HG03196 (cell line): Measurements from ENCODE around the gene MERTK.
"Not testable (repeated sequence)": the region's sequence is repeated elsewhere in the genome, so short reads cannot be mapped to it uniquely, and the experiment has no call there.

ENCODE experiments used
- ATAC-seq: cut with Tn5 transposase; IDR thresholded peaks from one replicate; pipeline ENCODE4 v1.9.1; 2021; ENCODE audit not compliant: unreplicated experiment

Gene MERTK

DNA sequence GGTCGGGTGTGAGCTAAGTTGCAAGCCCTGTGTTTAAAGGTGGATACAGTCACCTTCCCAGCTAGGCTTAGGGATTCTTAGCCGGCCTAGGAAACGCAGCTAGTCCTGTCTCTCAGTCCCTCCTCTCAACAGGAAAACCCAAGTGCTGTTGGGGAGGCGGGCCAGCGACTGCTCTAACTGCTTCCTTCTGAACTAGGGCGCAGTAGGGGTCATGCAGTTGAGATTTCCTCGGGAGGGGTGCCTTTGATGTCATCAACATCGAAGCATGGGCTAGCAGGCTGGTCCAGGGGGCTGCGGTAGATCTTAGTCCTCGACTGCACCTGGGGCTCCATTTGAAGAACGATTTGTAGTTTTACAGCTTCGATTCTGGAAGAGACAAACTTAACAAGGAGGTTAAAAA lies 141.1 kb downstream of the MERTK start:
- not testable (repeated sequence) for ATAC-seq

DNA sequence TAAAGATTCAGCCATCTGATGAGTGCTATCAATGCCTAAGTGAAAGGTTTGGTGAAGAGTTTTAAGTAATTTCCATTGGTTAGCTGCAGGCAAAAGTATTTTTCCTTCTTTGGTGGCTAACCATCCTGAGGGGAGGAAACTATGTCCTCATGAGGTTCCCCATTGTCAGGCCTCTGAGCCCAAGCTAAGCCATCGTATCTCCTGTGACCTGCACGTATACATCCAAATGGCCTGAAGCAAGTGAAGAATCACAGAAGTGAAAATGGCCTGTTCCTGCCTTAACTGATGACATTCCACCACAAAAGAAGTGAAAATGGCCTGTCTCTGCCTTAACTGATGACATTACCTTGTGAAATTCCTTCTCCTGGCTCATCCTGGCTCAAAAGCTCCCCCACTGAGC lies 141.7 kb downstream of the MERTK start:
- ATAC-seq = not testable (repeated sequence)

DNA sequence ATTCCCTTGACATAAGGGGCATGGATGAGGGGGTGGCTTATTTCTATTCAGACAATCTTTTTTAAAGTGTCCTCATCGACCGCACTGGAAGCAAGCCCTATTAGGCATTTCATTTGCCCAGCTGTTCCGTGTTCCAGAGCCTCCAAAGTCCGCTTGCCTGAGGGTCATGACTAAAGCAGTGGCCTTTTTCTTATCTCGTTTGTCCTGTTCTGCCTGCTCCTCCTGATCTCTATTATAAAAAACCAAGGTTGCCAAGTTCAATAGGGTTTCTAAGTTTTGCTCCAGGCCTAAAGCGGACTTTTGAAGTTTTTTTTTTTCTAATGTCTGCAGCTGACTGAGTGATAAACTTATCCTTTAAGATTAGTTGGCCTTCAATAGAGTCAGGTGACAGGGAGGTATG lies 143.1 kb downstream of the MERTK start:
- ATAC-seq = not testable (repeated sequence)

DNA sequence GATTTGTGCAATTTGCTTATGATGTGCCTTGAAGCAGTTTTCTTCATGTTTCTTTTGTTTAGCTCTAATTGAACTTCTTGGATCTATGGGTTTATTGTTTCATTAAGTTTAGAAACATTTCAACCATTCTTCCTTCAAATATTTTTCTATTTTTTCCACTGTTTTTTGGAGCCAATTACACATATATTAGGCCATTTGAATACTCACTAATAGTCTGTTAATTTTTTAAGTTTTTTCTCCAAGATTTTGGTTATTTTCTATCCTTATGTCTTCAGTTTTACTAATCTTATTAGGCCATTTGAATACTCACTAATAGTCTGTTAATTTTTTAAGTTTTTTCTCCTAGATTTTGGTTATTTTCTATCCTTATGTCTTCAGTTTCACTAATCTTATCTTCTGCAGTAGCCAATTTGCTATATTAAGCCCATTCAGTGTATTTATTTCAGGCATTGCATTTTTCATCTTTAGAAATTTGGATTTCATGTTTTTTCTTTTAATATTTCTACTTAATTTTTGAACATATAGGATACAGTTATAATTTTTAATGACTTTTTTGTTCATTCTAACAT lies 147.1 kb downstream of the MERTK start:
- ATAC-seq = no peak

DNA sequence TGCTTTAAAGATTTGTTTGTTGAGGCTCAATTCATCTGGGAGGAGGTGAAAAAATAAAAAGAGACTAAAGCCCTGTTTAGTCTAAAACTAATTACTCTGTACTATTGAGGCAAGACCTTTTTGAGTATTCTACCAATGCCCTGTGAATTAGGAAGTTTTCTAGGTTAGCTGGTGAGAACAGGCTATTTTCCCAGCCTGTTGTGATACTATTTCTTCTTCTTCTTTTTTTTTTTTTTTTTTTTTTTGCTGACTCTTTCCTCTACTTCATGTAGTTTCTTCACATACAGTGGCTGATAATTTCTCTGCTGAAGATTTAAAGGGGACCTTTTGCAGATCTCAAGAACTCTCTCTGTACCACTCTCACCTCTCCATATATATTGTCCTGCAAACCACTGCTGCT lies 147.8 kb downstream of the MERTK start:
- ATAC-seq = no peak

DNA sequence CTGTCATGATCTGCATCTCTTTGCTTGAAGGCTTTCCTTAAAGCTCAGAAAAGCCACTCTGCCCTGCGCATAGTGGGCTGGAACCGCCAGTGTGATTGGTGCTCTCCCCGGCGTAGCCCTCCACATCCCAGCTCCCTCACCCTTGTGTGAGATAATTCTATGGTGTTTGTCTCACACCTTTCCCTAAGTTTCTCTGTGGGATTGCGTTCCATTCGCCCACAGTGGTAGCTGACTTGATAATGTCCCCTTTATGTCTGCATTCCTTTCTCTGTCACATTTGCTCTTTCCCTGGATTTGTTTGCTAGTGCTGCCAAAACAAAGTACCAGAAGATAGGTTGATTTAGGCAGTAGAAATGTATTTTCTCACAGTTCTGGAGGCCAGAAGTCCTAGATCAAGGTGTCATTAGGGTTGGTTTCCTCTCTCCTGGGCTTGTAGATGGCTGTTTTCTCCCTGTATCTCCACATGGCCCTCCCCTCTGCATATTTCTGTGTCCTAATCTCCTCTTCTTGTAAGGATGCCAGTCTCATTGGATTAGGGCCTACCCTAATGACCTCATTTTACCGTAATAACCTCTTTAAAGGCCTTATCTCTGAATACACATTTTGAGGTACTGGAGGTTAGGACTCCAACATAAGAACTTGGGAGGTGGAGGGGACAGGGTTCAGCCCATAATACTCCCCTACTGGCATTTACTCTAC lies 149.3 kb downstream of the MERTK start:
- no peak for ATAC-seq

DNA sequence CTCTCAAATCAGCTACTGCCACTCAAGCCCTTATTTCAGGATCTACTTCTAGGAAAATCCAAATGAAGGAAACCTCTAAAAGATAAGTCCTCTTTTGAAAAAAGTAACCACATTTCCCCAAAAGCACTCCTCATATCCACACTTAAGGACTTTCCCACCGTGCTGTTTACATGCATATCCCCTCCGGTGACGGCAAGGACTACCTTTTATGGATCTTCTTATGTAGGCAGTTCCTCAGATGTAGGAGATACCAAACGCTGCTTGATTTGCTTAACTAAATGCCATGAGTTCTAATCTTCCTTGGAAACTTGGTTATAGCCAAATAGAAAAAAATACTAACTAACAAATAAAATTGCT lies 149.8 kb downstream of the MERTK start:
- ATAC-seq = no peak

DNA sequence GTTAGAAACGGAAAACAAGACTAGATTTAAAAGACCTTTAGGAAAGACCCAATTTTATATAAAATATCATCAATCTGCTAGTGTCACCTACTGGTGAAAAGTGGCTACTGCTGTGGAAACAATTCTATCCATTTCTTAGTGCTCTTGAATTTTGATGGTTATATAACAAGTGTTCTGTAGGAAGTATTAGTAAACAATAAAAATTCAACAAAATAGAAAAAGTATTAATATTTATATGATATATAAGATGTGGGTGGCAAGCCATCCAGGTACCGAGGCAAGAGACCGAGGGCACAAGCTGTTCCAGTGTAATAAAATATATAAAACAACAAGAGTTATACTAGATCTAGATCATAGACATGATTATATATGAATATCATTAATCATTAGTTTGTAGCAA lies 150.5 kb downstream of the MERTK start:
- ATAC-seq = no peak

DNA sequence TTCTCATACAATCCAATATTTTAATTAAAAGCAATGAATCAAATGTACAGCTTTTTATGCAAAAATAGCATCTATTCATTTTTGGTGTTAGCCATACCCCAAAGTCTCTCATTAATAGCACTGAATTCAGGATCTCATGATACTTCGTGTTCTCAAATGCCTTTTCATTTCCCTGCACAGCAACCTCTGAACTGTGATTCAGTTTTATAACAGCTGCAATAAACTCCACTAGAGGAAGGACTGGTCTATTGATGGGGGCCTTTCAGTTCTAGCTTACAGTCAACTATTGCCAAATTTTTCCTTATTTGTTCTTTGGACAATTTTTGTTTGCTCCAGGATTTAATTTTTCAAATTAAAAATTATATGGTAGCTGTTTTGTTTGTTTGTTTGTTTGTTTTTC lies 151.9 kb downstream of the MERTK start:
- no peak for ATAC-seq

DNA sequence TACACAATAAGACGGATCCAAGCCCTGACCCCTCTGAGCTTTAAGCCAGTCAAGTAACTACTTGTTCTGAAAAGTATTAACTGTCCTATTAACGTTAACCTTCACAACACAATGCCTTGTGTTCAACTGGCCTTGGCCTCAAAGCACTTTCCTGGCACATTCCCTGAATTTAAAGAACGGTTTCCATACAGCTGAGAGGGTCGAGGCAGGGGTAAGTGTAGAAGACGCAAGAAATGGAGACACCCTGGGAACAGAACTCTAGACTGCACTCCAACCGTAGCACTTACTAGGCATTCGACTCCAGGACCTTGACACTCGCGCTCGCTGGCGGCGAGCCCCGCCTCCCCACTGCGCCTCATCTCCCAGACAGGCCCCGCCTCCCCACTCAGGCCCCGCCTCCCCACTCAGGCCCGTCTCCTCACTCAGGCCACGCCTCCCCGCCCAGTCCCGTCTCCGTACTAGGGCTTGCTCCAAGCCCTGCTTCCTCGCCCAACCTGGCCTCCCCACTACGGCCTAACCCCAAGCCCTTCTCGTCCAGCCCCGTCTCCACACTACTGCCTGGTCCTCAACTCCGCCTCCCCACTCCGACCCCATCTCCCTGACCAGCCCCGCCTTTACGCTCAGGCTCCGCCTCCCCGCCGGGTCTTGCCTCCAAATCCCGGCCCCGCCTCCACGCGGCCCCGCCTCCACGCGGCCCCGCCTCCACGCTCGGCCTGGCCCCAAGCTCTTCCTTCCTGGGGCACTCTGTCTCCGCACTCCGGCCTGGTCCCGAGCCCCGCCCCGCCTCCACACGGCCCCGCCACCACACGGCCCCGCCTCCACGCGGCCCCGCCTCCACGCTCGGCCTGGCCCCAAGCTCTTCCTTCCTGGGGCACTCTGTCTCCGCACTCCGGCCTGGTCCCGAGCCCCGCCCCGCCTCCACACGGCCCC lies 155.8 kb downstream of the MERTK start:
- ATAC-seq = peak; percentile 55

DNA sequence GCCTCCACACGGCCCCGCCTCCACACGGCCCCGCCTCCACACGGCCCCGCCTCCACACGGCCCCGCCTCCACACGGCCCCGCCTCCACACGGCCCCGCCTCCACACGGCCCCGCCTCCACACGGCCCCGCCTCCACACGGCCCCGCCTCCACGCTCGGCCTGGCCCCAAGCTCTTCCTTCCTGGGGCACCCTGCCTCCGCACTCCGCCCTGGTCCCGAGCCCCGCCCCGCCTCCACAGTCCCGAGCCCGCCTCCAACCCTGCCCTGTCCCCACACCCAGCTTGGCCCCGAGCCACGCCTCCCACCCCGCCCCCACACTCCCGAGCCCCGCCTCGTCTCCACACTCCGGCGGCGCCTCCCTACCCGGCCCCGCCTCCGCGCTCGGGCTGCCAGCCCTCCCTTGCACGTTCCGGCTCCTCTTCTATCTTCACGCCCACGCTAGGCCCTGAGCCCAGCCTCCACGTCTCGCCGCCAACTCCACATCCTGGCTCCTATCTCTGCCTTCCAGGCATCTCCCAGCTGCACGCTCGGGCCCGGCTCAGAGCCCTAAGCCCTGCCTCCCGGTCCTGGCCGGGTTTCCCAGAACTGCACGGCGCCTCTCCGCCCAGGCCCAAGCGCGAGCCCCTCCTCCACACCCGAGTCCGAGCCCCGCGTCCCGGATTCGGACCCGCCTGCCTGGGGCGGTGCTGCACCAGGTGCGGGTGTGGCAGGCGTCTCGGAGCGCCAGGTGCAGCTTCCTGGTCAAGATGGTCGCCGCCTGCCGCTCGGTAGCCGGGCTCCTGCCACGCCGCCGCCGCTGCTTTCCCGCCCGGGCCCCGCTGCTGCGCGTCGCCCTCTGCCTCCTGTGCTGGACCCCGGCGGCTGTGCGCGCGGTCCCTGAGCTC lies 156.7 kb downstream of the MERTK start, which contains the start of gene TMEM87B:
Gene TMEM87B (plus strand): TSS at position 423 of the 883 bp plus-strand sequence. CDS start 323 bp downstream, at position 746.
- ATAC-seq = peak; percentile 59

DNA sequence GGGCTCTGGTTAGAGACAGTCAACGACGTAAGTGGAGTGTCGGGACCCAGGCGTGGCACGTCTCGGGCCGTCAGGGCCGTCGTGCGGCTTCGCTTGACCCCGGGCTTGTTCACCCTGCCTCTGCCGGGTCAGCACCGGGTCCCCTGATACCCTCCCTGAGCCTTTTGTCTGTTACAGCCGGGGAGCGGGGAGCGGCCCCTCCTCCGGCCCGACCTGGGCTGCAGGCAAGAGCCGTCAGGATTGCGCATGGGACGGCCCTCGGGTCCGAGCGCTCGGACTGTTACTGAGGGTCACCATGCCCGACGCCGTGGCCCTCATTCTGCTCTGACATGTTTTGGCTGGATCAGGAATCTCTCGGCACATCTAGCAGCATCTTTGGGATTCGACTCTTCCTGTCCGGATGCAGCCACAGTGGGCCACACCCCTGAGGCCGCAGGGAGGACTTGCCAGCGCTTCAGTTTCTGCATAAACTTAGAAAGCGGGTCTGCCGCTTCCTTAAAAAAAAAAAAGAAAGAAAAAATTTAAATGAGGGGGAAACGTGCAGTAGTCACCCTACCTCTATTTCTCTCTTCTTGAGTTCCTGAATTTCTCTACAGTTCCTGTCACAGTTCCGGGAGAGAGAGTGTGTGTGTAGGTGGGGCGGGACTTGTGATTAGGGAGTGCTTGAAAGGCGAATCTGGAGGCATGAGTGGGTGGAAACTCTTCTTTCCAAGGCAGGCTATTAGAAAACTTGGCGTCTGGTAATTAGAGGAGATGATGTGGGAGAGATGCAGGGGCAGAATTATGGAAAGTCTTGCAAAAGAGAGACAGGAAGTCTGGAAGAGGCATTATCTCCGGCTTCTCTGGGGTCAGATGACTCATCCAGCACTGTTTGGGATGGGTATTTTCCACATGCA lies 157.6 kb downstream of the MERTK start:
- ATAC-seq = peak; percentile 9

DNA sequence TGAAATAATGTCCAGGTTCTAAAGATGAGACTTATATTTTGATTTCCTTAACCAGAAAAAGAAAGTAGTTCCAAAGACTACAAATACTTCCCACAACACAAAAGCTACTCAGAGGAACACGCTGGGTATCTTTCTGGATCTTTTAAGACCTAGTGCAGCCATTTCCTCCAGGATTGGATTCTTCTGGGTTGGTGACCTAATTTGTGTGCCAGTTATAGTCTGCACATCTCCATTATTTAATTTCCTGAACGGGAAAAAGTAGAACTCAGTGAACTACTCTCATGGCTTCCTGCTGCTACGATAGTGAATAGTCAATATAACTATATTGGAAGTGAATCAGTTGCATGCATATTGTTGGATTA lies 158.2 kb downstream of the MERTK start:
- no peak for ATAC-seq

DNA sequence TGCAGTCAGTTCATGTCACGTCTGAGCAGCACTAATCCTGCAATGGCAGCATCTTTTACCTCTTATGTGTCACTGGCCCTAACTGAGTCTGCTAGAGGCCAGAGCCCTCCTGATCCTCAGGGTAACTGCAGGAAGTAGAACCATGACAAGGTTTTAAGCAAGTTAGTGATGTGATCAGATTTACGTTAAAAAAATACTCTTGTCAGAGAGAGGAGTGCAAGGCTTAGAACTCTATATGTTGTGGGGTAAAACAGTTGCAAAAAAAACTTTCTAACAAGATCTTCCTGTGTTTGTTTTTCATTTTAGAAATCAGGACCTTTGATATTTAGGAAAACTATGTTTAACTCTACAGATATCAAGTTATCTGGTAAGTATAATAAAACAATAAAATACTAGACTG lies 161.3 kb downstream of the MERTK start:
- ATAC-seq = no peak

DNA sequence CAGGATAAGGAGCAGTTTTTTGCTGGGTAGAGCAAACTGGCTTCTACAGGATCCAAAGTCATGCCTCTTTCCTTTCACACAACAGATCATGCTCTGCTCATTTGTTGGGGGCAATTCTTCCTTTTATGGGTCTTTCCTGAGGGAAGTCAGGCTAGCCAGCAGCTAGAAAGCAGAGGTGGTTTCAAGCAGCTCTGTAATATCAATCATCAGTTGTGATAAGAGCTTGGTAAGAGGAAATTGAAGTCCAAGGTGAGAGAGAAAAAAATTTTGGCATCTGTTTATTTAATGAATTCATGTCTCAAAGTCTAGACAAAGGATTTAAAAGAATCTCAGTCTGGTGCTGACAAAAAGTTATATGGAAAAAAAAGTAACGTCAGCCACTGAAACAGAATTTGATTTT lies 162.9 kb downstream of the MERTK start:
- ATAC-seq = no peak

DNA sequence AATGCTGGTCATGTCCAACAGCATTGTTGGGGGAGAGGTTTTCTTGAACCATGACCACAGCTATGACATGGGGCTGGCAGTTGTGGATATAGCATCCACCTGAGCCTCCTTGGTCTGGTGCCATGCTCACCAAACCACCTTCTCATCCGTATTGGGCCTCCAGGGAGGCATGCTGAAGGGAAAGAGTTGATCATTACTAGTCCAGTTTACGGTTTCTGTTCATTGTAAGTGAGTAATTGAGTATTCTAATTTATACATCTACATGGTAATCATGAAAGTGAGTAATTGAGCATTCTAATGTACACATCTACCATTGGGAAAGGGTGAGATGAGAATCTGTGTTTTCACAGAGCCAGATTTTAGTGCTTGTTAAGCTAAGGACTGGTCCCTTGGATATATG lies 163.4 kb downstream of the MERTK start:
- ATAC-seq = no peak

DNA sequence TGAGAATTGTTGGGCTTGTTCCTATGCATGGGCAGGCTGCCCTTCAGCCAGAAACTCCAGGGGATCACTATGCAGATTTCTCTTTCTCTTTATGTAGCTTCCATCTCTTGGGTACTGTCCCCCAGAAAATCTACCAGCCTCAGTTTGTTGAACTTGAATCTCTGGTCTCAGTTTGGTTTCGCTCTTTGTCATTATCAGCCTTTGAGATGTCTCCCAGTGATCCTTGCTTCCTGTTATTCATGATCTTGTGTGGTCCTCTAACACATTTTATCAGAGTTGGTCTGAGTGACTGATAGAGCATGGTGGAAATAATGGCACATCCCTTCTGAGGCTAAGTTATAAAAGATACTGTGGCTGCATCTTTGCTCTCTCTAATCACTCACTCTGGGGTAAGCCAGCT lies 164.5 kb downstream of the MERTK start:
- no peak for ATAC-seq

DNA sequence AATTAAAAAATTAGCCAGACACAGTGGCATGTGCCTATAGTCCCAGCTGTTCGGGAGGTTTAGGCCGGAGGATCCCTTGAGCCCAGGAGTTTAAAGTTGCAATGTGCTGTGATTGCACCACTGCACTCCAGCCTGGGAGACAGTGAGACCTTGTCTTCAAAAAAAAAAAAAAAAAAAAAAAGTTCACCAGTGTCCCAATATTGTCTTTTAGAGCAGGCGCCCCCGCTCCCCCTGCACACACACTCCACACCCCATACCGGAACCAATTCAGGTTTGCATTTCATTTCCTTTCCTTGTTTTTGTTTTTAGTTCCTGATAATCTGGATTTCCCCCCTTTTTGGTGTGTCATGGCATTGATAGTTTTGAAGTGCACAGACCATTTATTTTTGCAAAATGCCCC lies 167.1 kb downstream of the MERTK start:
- no peak for ATAC-seq

DNA sequence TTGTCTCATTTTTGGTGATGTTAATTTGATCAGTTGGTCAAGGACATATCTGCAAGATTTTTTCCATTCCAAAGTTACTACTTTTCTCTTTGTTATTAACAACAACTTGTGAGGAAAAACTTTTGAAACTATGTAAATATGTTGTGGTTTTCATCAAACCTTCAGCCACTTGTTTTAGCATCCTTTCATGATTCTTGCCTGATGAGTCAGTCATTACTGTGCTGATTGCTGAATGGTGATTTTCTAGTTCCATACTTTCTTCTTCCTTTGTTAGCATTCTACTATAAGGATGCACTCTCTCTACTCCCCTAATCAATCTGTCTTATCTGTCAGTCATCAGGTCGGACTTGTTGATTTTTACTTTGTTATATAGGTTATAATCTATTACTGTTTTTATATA lies 167.6 kb downstream of the MERTK start:
- ATAC-seq = no peak

DNA sequence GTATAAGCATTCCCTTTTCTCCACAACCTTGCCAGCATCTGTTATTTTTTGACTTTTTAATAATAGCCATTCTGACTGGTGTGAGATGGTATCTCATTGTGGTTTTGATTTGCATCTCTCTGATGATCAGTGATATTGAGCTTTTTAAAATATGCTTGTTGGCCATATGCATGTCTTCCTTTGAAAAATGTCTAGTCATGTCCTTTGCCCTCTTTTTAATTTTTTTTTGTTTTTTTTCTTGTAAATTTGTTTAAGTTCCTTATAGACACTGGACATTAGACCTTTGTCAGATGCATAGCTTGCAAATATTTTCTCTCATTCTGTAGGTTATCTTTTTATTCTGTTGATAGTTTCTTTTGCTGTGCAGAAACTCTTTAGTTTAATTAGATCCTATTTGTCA lies 171.4 kb downstream of the MERTK start:
- not testable (repeated sequence) for ATAC-seq
